Upper lobe of left lung (tissue), 6 donors: Measurements from ENCODE around the gene DMXL1. TPM values are rescaled to one million over a fixed set of nuclear protein-coding genes. Genes with fewer than 3 reads are reported as not detected.

Source experiments
- ATAC-seq, 2 donors: fragments of 200-7000 bp; cut with Tn5 transposase; one replicate each; pipeline ENCODE4 v1.9.1; 2022; ENCODE audit warnings: mild to moderate bottlenecking in 2 of 2, moderate library complexity in 2 of 2; ENCODE audit not compliant: low FRiP score in 2 of 2
- DNase-seq, 2 donors: peaks; one replicate each; pipeline ENCODE4 v3.0.0-alpha.2; 2019 to 2020
- H3K27ac ChIP-seq, 4 donors: fragments of 200-600 bp; sonication (generic); one replicate each; pipeline ENCODE4 v1.5.1; 2016 to 2019
- H3K27me3 ChIP-seq, 4 donors: fragments of 200-600 bp; sonication (generic); one replicate each; pipeline ENCODE4 v1.5.1; 2017 to 2019
- H3K36me3 ChIP-seq, 4 donors: fragments of 200-600 bp; sonication (generic); one replicate each; pipeline ENCODE4 v1.5.1; 2016 to 2019
- H3K4me1 ChIP-seq, 4 donors: fragments of 200-600 bp; sonication (generic); one replicate each; pipeline ENCODE4 v1.5.1; 2018 to 2019
- H3K4me3 ChIP-seq, 4 donors: fragments of 200-600 bp; sonication (generic); one replicate each; pipeline ENCODE4 v1.5.1; 2017 to 2019; ENCODE audit warnings: mild to moderate bottlenecking in 2 of 4, moderate library complexity in 1 of 4
- H3K9me3 ChIP-seq, 4 donors: fragments of 200-600 bp; sonication (generic); one replicate each; pipeline ENCODE4 v1.5.1; 2018 to 2019
- CTCF ChIP-seq, 6 experiments: fragments of 450-650 bp in 4 of 6; fragments of 200-600 bp in 2 of 6; sonication (generic) in 2 of 6; IDR thresholded peaks; one replicate each; pipeline ENCODE4 v1.5.1; 2016 to 2019; ENCODE audit warnings: antibody characterized with exemption in 6 of 6
- EP300 ChIP-seq, 4 donors: sonication (generic); formaldehyde crosslinking; IDR thresholded peaks; one replicate each; pipeline ENCODE4 v1.5.1; 2017; ENCODE audit warnings: antibody characterized with exemption in 4 of 4, control low read depth in 2 of 4
- POLR2A ChIP-seq, 4 donors: fragments of 450-650 bp; IDR thresholded peaks; one replicate each; pipeline ENCODE4 v1.5.1; 2016 to 2017; ENCODE audit warnings: antibody characterized with exemption in 4 of 4, mild to moderate bottlenecking in 2 of 4
- POLR2AphosphoS5 ChIP-seq, 2 donors: sonication (generic); formaldehyde crosslinking; IDR thresholded peaks; one replicate each; pipeline ENCODE4 v1.5.1; 2017; ENCODE audit warnings: antibody characterized with exemption in 2 of 2
- WGBS, 2 donors: methylation state at CpG; one replicate each; pipeline ENCODE4 v1.1.5; 2017 to 2018; 5-methylcytosine and 5-hydroxymethylcytosine counted together
- total RNA-seq, 6 donors: library from RNA; depleted of rRNA in 4 of 6; stranded (reverse); fragments of >200 nt in 4 of 6; gene quantifications; one replicate each; pipeline versions ENCODE4 v1.1.0 to v1.2.1, GENCODE V29; 2016 to 2021
- donor health status: DM: no; HTN: no; CAD: no; lungs with moderate emphysema.
- donor health status: DM: no; HTN: yes; CAD: no; lungs with severe emphysema.

DMXL1 gene
- total RNA-seq, 6 donors from 2014 or later = 37.7 to 102 (median 52.9) TPM

- H3K36me3 ChIP-seq = no peaks in the 10 kb centered on the region
- no peak overlapping the region for H3K27ac ChIP-seq
- no peaks in the 10 kb centered on the region for H3K27me3 ChIP-seq
- DNase-seq (no peak), ATAC-seq (no peak)
- peaks cover 3 to 18% (median 11%) of the 10 kb centered on the region in 4 donors for H3K4me1 ChIP-seq
- no peak overlapping the region for H3K4me3 ChIP-seq
- TF ChIP-seq EP300 (IDR thresholded peaks at IDR 0.05) (no peak), POLR2AphosphoS5 (IDR thresholded peaks at IDR 0.05) (no peak), POLR2A (IDR thresholded peaks at IDR 0.05) (no peak), CTCF (IDR thresholded peaks at IDR 0.05) (no peak)
- WGBS, 2 donors = 98 to 100% methylated on average over 2 of the region's 2 CpGs
- H3K9me3 ChIP-seq = no peaks in the 10 kb centered on the region
Measured at GRCh38 chr5:119282628-119283027, 211.7 kb downstream of the DMXL1 start.

DNA sequence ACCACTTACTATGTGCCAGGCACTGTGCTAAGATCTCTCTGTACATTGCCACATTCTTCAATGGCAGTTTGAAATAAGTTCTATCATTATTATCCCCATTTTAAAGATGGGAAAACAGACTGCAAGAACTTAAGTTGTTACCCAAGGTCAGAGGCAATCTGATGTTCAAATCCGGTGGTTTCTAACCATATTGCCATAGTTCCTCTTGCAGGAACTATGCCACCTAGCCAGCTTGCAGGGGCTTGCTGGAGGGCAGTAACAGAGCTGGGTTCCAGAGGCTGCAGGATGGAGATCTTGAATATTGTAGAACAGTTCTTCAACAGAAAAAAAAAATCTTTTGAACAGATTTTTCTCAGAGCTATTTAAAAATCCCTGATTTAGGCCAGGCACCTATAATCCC lies 213.1 kb downstream of the DMXL1 start:
- no peaks in the 10 kb centered on the region for H3K9me3 ChIP-seq
- ATAC-seq (no peak), DNase-seq (no peak)
- no peaks in the 10 kb centered on the region for H3K27me3 ChIP-seq
- peaks cover 7 to 31% (median 21%) of the 10 kb centered on the region in 4 donors for H3K4me1 ChIP-seq
- TF ChIP-seq POLR2AphosphoS5 (IDR thresholded peaks at IDR 0.05) = no peak
- TF ChIP-seq EP300 (IDR thresholded peaks at IDR 0.05) = no peak
- TF ChIP-seq CTCF (IDR thresholded peaks at IDR 0.05) = no peak
- no peak for TF ChIP-seq POLR2A (IDR thresholded peaks at IDR 0.05)
- H3K4me3 ChIP-seq = no peak overlapping the region
- H3K27ac ChIP-seq = no peak overlapping the region
- 50 to 75% methylated on average over 1 of the region's 1 CpG for WGBS, 2 donors
- H3K36me3 ChIP-seq = no peaks in the 10 kb centered on the region

- no peaks in the 10 kb centered on the region for H3K27me3 ChIP-seq
- H3K9me3 ChIP-seq = no peaks in the 10 kb centered on the region
- TF ChIP-seq POLR2AphosphoS5 (IDR thresholded peaks at IDR 0.05) (no peak), EP300 (IDR thresholded peaks at IDR 0.05) (no peak)
- no peak for DNase-seq
- no peak overlapping the region for H3K4me3 ChIP-seq
- no peak for ATAC-seq
- no peaks in the 10 kb centered on the region for H3K36me3 ChIP-seq
- H3K4me1 ChIP-seq = peaks cover 13 to 42% (median 29%) of the 10 kb centered on the region in 4 donors
- H3K27ac ChIP-seq = no peak overlapping the region
- 84 to 86% methylated on average over 5 of the region's 5 CpGs for WGBS, 2 donors
Measured at GRCh38 chr5:119285070-119285916, 214.4 kb downstream of the DMXL1 start.

DNA sequence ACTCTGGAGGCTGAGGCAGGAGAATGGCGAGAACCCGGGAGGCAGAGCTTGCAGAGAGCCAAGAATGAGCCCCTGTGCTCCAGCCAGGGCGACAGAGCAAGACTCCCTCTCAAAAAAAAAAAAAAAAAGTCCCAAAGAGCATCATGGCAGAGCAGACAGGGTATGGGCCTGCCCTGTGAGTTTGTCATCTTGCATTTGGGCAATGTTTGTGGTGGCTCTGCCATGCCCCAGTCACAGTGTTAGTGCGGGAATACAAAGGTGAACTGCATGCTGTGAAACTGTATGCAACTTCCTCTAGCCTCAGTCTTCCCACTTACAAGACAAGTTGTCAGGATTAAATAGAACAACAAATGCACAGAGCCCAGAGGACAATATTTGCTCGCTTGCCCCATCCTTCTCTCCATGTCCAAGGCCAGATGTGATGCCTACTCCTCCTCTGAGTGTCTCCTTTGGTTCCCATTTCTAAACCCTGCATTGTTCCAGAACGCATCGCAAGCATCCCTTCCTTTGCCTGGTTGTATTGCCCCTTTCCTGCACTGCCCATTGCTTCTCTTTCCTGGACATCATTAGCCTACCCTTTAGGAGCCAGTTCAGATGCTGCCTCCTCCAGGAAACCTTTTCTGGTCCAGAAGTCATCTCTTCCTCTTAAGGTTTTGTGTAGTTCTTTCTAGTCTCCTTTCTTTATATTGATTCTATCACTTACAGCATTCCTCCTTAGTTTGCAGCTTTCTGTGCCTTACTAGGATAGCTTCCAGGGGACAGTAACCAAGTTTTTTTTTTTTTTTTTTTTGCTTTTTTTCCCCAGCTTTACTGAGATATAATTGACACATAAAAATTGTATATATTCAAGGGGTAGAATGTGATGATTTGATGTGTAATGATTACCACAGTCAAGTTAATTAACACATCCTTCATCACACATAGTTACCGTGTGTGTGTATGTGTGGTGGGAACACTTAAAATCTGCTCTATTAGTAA lies 215.9 kb downstream of the DMXL1 start:
- H3K4me3 ChIP-seq = no peak overlapping the region
- ATAC-seq = no peak
- TF ChIP-seq CTCF (IDR thresholded peaks at IDR 0.05) (no peak), EP300 (IDR thresholded peaks at IDR 0.05) (no peak), POLR2AphosphoS5 (IDR thresholded peaks at IDR 0.05) (no peak), POLR2A (IDR thresholded peaks at IDR 0.05) (no peak)
- no peaks in the 10 kb centered on the region for H3K36me3 ChIP-seq
- H3K4me1 ChIP-seq = peaks cover 17 to 49% (median 31%) of the 10 kb centered on the region in 4 donors
- no peaks in the 10 kb centered on the region for H3K27me3 ChIP-seq
- H3K27ac ChIP-seq = no peak overlapping the region
- no peak for DNase-seq
- WGBS, 2 donors = 84 to 93% methylated on average over 8 of the region's 8 CpGs
- H3K9me3 ChIP-seq = no peaks in the 10 kb centered on the region

DNA sequence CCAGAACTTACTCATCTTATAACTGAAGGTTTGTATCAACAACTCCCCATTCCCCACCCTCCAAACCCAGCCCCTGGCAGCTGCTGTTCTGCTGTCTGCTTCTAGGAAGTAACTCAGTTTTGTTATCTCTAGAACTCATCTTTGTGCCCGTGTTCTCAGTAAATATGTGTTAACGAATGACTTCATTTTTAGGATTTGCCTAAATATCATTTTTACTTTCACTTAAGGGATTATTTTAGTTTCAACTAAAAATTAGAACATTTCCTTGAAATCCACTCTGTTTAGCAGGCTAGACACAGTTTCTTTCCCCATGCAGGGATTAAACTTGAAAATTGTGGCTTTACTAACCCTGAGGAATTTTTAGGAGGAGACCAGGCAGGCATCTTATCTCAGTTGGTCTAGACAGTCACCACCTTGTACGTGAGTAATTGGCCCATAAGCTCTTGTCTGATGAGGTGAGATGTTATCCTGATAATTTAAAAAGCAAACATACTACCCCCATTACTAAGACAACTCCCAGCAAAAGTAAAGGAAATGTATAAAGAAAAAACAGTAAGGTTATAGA lies 216.7 kb downstream of the DMXL1 start:
- H3K4me1 ChIP-seq = peaks cover 17 to 51% (median 31%) of the 10 kb centered on the region in 4 donors
- no peak for DNase-seq
- H3K27ac ChIP-seq = peak overlapping the region in 2 of 4 donors; percentile 28 to 44
- no peak overlapping the region for H3K4me3 ChIP-seq
- WGBS, 2 donors = 22 to 28% methylated on average over 3 of the region's 3 CpGs
- no peaks in the 10 kb centered on the region for H3K36me3 ChIP-seq
- ATAC-seq = no peak
- H3K9me3 ChIP-seq = no peaks in the 10 kb centered on the region
- TF ChIP-seq POLR2A (IDR thresholded peaks at IDR 0.05) = no peak
- no peak for TF ChIP-seq POLR2AphosphoS5 (IDR thresholded peaks at IDR 0.05)
- no peak for TF ChIP-seq EP300 (IDR thresholded peaks at IDR 0.05)
- TF ChIP-seq CTCF (IDR thresholded peaks at IDR 0.05) = no peak
- H3K27me3 ChIP-seq = no peaks in the 10 kb centered on the region
